Measurements from ENCODE around the gene PHF10.

The PHF10 gene

GRCh38 chr6:169664227-169664626, 60.1 kb downstream of the PHF10 start:
- TF ChIP-seq, protein P1, sequence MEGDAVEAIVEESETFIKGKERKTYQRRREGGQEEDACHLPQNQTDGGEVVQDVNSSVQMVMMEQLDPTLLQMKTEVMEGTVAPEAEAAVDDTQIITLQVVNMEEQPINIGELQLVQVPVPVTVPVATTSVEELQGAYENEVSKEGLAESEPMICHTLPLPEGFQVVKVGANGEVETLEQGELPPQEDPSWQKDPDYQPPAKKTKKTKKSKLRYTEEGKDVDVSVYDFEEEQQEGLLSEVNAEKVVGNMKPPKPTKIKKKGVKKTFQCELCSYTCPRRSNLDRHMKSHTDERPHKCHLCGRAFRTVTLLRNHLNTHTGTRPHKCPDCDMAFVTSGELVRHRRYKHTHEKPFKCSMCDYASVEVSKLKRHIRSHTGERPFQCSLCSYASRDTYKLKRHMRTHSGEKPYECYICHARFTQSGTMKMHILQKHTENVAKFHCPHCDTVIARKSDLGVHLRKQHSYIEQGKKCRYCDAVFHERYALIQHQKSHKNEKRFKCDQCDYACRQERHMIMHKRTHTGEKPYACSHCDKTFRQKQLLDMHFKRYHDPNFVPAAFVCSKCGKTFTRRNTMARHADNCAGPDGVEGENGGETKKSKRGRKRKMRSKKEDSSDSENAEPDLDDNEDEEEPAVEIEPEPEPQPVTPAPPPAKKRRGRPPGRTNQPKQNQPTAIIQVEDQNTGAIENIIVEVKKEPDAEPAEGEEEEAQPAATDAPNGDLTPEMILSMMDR (conservative IDR thresholded peaks at IDR 0.05) = no peak
- H3K27ac ChIP-seq = no peak overlapping the region

DNA sequence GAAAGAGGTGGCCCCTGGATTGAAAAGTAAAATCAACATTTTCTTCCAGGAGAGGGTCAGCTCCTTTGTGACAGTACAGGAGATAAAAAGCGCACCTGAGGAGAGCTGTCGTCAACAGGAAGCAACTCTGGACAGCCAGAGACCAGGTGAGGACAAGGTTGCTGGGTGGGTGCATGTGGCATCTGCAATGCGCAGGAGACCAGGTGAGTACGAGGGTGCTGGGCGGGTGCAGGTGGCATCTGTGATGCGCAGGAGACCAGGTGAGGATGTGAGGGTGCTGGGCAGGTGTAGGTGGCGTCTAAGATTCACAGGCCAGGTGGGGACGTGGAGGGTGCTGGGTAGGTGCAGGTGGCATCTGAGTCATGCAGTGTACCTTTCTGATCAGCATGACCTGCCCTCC, 60.8 kb downstream of the PHF10 start:
- no peak overlapping the region for H3K27ac ChIP-seq
- TF ChIP-seq, protein P1 (conservative IDR thresholded peaks at IDR 0.05) = no peak

DNA sequence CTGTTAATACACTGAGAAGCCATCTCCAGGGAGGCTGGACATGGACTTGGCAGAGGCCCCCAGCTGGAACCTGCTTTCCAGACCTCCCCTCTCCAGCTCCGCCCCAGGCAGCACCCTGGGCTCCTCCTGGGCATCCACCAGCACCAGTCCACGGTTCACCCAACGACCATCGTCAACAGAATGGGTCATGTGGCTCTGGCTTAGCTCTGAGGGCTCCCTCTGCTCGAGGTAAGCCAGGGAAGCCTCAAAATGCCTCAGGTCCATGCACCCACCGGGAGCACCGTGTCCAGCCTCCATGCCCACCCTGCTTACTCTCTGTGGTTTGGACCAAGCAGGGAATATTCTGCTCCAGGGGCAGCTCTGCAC, 62.9 kb downstream of the PHF10 start:
- TF ChIP-seq, protein P1 (conservative IDR thresholded peaks at IDR 0.05) = no peak
- H3K27ac ChIP-seq = no peak overlapping the region

- TF ChIP-seq, protein P1 (conservative IDR thresholded peaks at IDR 0.05) = no peak
- H3K27ac ChIP-seq = no peak overlapping the region
Observed at GRCh38 chr6:169660751-169661390, 63.4 kb downstream of the PHF10 start.

GRCh38 chr6:169659820-169660610, 64.3 kb downstream of the PHF10 start:
- H3K27ac ChIP-seq = no peak overlapping the region
- TF ChIP-seq, protein P1 (conservative IDR thresholded peaks at IDR 0.05) = no peak

- TF ChIP-seq, protein P1 (conservative IDR thresholded peaks at IDR 0.05) = no peak
- H3K27ac ChIP-seq = no peak overlapping the region
Observed at GRCh38 chr6:169657284-169657610, 67.1 kb downstream of the PHF10 start.

- TF ChIP-seq, protein P1 (conservative IDR thresholded peaks at IDR 0.05) = no peak
- no peak overlapping the region for H3K27ac ChIP-seq
Observed at GRCh38 chr6:169656546-169657283, 67.6 kb downstream of the PHF10 start.
